ENCODE data around the gene MRGPRE.
"Not testable (repeated sequence)": the region's sequence is repeated elsewhere in the genome, so short reads cannot be mapped to it uniquely, and the experiment has no call there.

Gene MRGPRE

GRCh38 chr11:3231851-3232744 lies at the start of gene MRGPRE:
Gene MRGPRE (minus strand): TSS chr11:3232417. CDS start chr11:3228799, 3,618 bp downstream.
- peak; percentile 47 for DNase-seq

GRCh38 chr11:3281146-3281545 lies 48.9 kb upstream of the MRGPRE start:
- not testable (repeated sequence) for DNase-seq

GRCh38 chr11:3280662-3281061 lies 48.4 kb upstream of the MRGPRE start:
- DNase-seq, result not testable (repeated sequence)

GRCh38 chr11:3278922-3279321 lies 46.7 kb upstream of the MRGPRE start:
- not testable (repeated sequence) for DNase-seq

- DNase-seq, result not testable (repeated sequence)
These were observed 41.4 kb upstream of the MRGPRE start for GRCh38 chr11:3273629-3274028.

- DNase-seq, result not testable (repeated sequence)
These were observed 30.3 kb upstream of the MRGPRE start for GRCh38 chr11:3262548-3262947.

- not testable (repeated sequence) for DNase-seq
These were observed 29.6 kb upstream of the MRGPRE start for GRCh38 chr11:3261831-3262230.

- DNase-seq, result not testable (repeated sequence)
These were observed 25.3 kb upstream of the MRGPRE start for GRCh38 chr11:3257509-3257908.

GRCh38 chr11:3255241-3255640 lies 23.0 kb upstream of the MRGPRE start:
- not testable (repeated sequence) for DNase-seq

- not testable (repeated sequence) for DNase-seq
These were observed 22.6 kb upstream of the MRGPRE start for GRCh38 chr11:3254773-3255172.

- no peak for DNase-seq
These were observed 12.9 kb upstream of the MRGPRE start for GRCh38 chr11:3245071-3245470.

- no peak for DNase-seq
These were observed 11.7 kb upstream of the MRGPRE start for GRCh38 chr11:3243880-3244279.

GRCh38 chr11:3237119-3237518 lies 4.9 kb upstream of the MRGPRE start:
- no peak for DNase-seq

GRCh38 chr11:3234846-3235245 lies 2.6 kb upstream of the MRGPRE start:
- DNase-seq, result no peak

GRCh38 chr11:3232956-3233355 lies 739 bp upstream of the MRGPRE start:
- no peak for DNase-seq

GRCh38 chr11:3231550-3231850 lies 717 bp downstream of the MRGPRE start:
- DNase-seq, result no peak

- no peak for DNase-seq
These were observed 1.3 kb downstream of the MRGPRE start for GRCh38 chr11:3230636-3231549.

- no peak for DNase-seq
These were observed 2.3 kb downstream of the MRGPRE start for GRCh38 chr11:3229673-3230630.

GRCh38 chr11:3228445-3228829 lies 3.8 kb downstream of the MRGPRE start:
- DNase-seq, result no peak

GRCh38 chr11:3227568-3228444 lies 4.4 kb downstream of the MRGPRE start:
- DNase-seq, result peak; percentile 46

- no peak for DNase-seq
These were observed 5.2 kb downstream of the MRGPRE start for GRCh38 chr11:3226846-3227567.

All from islet precursor cell (in vitro differentiated cells).